Common myeloid progenitor, CD34-positive (primary cell): ENCODE measurements around the gene CACNB1.

Experiments used
- CTCF ChIA-PET: fragments of 350-600 bp; sonication (Branson Sonifier 250); formaldehyde crosslinking; loops from one replicate; lab custom pipeline; 2021; ENCODE audit warnings: antibody characterized with exemption; lab: Charles Lee
- POLR2A ChIA-PET: fragments of 350-600 bp; sonication (Branson Sonifier 250); formaldehyde crosslinking; loops from one replicate; lab custom pipeline; 2021; ENCODE audit warnings: antibody characterized with exemption; lab: Charles Lee
- DNase-seq, 3 donors: peaks; one replicate each; pipeline versions ENCODE4 v3.0.0 to v3.0.0-alpha.2; 2013
- H3K27ac ChIP-seq, 2 experiments: 1 replicate in 1 of 2; 2 replicates in 1 of 2; pipeline ENCODE4 v1.7.0; 2013; ENCODE audit warnings: inconsistent platforms in 2 of 2, low read length in 2 of 2, mild to moderate bottlenecking in 2 of 2, low read depth in 1 of 2, moderate library complexity in 1 of 2; ENCODE audit not compliant: severe bottlenecking in 2 of 2, insufficient read depth in 1 of 2, poor library complexity in 1 of 2
- H3K27me3 ChIP-seq, 5 experiments: replicated peaks in 2 of 5; 1 replicate in 3 of 5; 2 replicates in 2 of 5; pipeline versions ENCODE4 v1.6.1 to v1.7.0; 2013; ENCODE audit warnings: low read length in 4 of 5, mild to moderate bottlenecking in 2 of 5, moderate library complexity in 2 of 5, inconsistent platforms in 1 of 5; ENCODE audit not compliant: insufficient read depth in 5 of 5, control insufficient read depth in 4 of 5
- H3K36me3 ChIP-seq, 4 experiments: 1 replicate in 2 of 4; 2 replicates in 2 of 4; pipeline versions ENCODE4 v1.6.1 to v1.7.0; 2013; ENCODE audit warnings: low read length in 3 of 4, control low read depth in 1 of 4, mild to moderate bottlenecking in 1 of 4; ENCODE audit not compliant: control insufficient read depth in 4 of 4, insufficient read depth in 4 of 4
- H3K4me1 ChIP-seq, 4 experiments: 1 replicate in 3 of 4; 2 replicates in 1 of 4; pipeline versions ENCODE4 v1.6.1 to v1.7.1; 2013; ENCODE audit warnings: low read length in 3 of 4, mild to moderate bottlenecking in 3 of 4, control low read depth in 1 of 4, inconsistent platforms in 1 of 4, moderate library complexity in 1 of 4; ENCODE audit not compliant: control insufficient read depth in 4 of 4, insufficient read depth in 4 of 4; ENCODE audit errors: control extremely low read depth in 1 of 4
- H3K4me3 ChIP-seq, 7 experiments: 1 replicate in 4 of 7; 2 replicates in 3 of 7; pipeline versions ENCODE4 v1.5.1 to v1.7.0; 2013; ENCODE audit warnings: mild to moderate bottlenecking in 7 of 7, low read length in 6 of 7, moderate library complexity in 6 of 7, inconsistent platforms in 2 of 7, low read depth in 2 of 7, control low read depth in 1 of 7; ENCODE audit not compliant: insufficient read depth in 4 of 7, control insufficient read depth in 1 of 7; ENCODE audit errors: extremely low read depth in 1 of 7
- H3K9me3 ChIP-seq, 5 experiments: 1 replicate in 4 of 5; 2 replicates in 1 of 5; pipeline versions ENCODE4 v1.6.1 to v1.7.1; 2013; ENCODE audit warnings: low read length in 4 of 5, mild to moderate bottlenecking in 2 of 5, inconsistent platforms in 1 of 5, low read depth in 1 of 5, moderate library complexity in 1 of 5; ENCODE audit not compliant: control insufficient read depth in 4 of 5, insufficient read depth in 2 of 5; ENCODE audit errors: control extremely low read depth in 1 of 5
- WGBS: methylation state at CpG from one replicate; pipeline ENCODE4 v1.1.5; 2013; ENCODE audit not compliant: insufficient coverage; 5-methylcytosine and 5-hydroxymethylcytosine counted together

CACNB1 gene

GRCh38 chr17:39196241-39196807 lies 1.1 kb downstream of the CACNB1 start:
- ChIA-PET POLR2A (no interaction called here), CTCF (interaction anchor here (1.3 to 1.5 kb wide), 3 partner anchors 10 to 22 kb away, joined by 3 to 9 read pairs (median 4); no protein-coding TSS in a partner anchor)
- Histone ChIP-seq H3K4me1 (peaks cover 7 to 56% (median 47%) of the 10 kb centered on the region in 4 experiments), H3K9me3 (no peaks in the 10 kb centered on the region), H3K27me3 (no peaks in the 10 kb centered on the region), H3K36me3 (peaks cover 2 to 21% (median 10%) of the 10 kb centered on the region in 4 experiments), H3K4me3 (peak overlapping the region in 4 of 7 experiments; percentile 1 to 84 (median 58)), H3K27ac (no peak overlapping the region)
- no peak for DNase-seq
- 100% methylated on average over 1 of the region's 8 CpGs for WGBS

- H3K27me3 ChIP-seq: no peaks in the 10 kb centered on the region
- H3K4me1 ChIP-seq: peaks cover 7 to 50% (median 41%) of the 10 kb centered on the region in 4 experiments
- 24% methylated on average over 5 of the region's 8 CpGs for WGBS
- H3K36me3 ChIP-seq: peaks cover 3 to 23% (median 10%) of the 10 kb centered on the region in 4 experiments
- ChIA-PET CTCF (interaction anchor here (0.6 to 1.5 kb wide), 7 partner anchors 11 to 213 kb away, joined by 3 to 9 read pairs (median 5); no protein-coding TSS in a partner anchor), POLR2A (no interaction called here)
- no peaks in the 10 kb centered on the region for H3K9me3 ChIP-seq
- H3K27ac ChIP-seq: no peak overlapping the region
- peak in 1 of 3 donors; percentile 40 for DNase-seq
- peak overlapping the region in 1 of 7 experiments; percentile 33 for H3K4me3 ChIP-seq
Observed at GRCh38 chr17:39195568-39196160, 1.8 kb downstream of the CACNB1 start.

GRCh38 chr17:39194985-39195524 lies 2.4 kb downstream of the CACNB1 start:
- Histone ChIP-seq H3K4me1 (peaks cover 7 to 44% (median 38%) of the 10 kb centered on the region in 4 experiments), H3K27me3 (no peaks in the 10 kb centered on the region), H3K4me3 (no peak overlapping the region), H3K36me3 (peaks cover 3 to 26% (median 10%) of the 10 kb centered on the region in 4 experiments), H3K9me3 (no peaks in the 10 kb centered on the region), H3K27ac (no peak overlapping the region)
- WGBS: 79% methylated on average over 8 of the region's 10 CpGs
- CTCF ChIA-PET: interaction anchor here (0.6 to 1.5 kb wide), 8 partner anchors 11 to 212 kb away, joined by 3 to 9 read pairs (median 4); no protein-coding TSS in a partner anchor
- POLR2A ChIA-PET: no interaction called here
- DNase-seq: no peak

- no peak overlapping the region for H3K27ac ChIP-seq
Observed at GRCh38 chr17:39194089-39194984, 3.1 kb downstream of the CACNB1 start.

GRCh38 chr17:39193346-39193745 lies 4.1 kb downstream of the CACNB1 start:
- Histone ChIP-seq H3K4me3 (no peak overlapping the region), H3K4me1 (peaks cover 3 to 28% (median 25%) of the 10 kb centered on the region in 4 experiments), H3K9me3 (no peaks in the 10 kb centered on the region), H3K27me3 (no peaks in the 10 kb centered on the region), H3K27ac (no peak overlapping the region), H3K36me3 (peaks cover 3 to 26% (median 10%) of the 10 kb centered on the region in 4 experiments)
- 98% methylated on average over 6 of the region's 10 CpGs for WGBS
- ChIA-PET CTCF (interaction anchor here (2.4 kb wide), 1 partner anchor 19 kb away, joined by 8 read pairs; no protein-coding TSS in a partner anchor), POLR2A (no interaction called here)
- DNase-seq: no peak

More at GRCh38 chr17:39194089-39194984, 3.1 kb downstream of the CACNB1 start:
- WGBS: 94% methylated on average over 16 of the region's 20 CpGs
- no peaks in the 10 kb centered on the region for H3K9me3 ChIP-seq
- ChIA-PET POLR2A (no interaction called here), CTCF (interaction anchor here (1.0 to 1.5 kb wide), 3 partner anchors 11 to 50 kb away, joined by 4 to 6 read pairs (median 5); no protein-coding TSS in a partner anchor)
- DNase-seq: no peak
- H3K4me1 ChIP-seq: peaks cover 7 to 37% (median 34%) of the 10 kb centered on the region in 4 experiments
- H3K27me3 ChIP-seq: no peaks in the 10 kb centered on the region
- no peak overlapping the region for H3K4me3 ChIP-seq
- H3K36me3 ChIP-seq: peaks cover 3 to 26% (median 10%) of the 10 kb centered on the region in 4 experiments

GRCh38 chr17:39192901-39193300 lies 4.6 kb downstream of the CACNB1 start:
- CTCF ChIA-PET: interaction anchor here (1.1 to 2.4 kb wide), 4 partner anchors 14 to 51 kb away, joined by 3 to 8 read pairs (median 6); no protein-coding TSS in a partner anchor
- Histone ChIP-seq H3K4me3 (no peak overlapping the region), H3K36me3 (peaks cover 3 to 26% (median 10%) of the 10 kb centered on the region in 4 experiments), H3K9me3 (no peaks in the 10 kb centered on the region), H3K4me1 (peaks cover 0 to 24% (median 21%) of the 10 kb centered on the region in 4 experiments), H3K27me3 (no peaks in the 10 kb centered on the region), H3K27ac (no peak overlapping the region)
- no peak for DNase-seq
- POLR2A ChIA-PET: no interaction called here
- WGBS: 98% methylated on average over 9 of the region's 16 CpGs
